Adrenal gland (tissue), 5 donors: ENCODE data around the gene DDR1.

Experiments
- CTCF ChIP-seq, 6 experiments: fragments of 450-650 bp in 4 of 6; fragments of 200-600 bp in 2 of 6; sonication (generic) in 1 of 6; IDR thresholded peaks; 1 replicate in 5 of 6; 2 replicates in 1 of 6; pipeline versions ENCODE4 v1.5.1 to v1.8.0; 2016 to 2021; ENCODE audit warnings: antibody characterized with exemption in 6 of 6, mild to moderate bottlenecking in 2 of 6, moderate library complexity in 1 of 6
- POLR2A ChIP-seq, 2 donors: fragments of 450-650 bp; IDR thresholded peaks; one replicate each; pipeline ENCODE4 v1.6.1; 2017; ENCODE audit warnings: antibody characterized with exemption in 2 of 2, mild to moderate bottlenecking in 2 of 2, moderate library complexity in 1 of 2
- donor health status: DM: no; HTN: no; CAD: no.

GRCh38 chr6:30886897-30887255, 2.6 kb downstream of the DDR1 start:
- TF ChIP-seq CTCF (IDR thresholded peaks at IDR 0.05) (no peak), POLR2A (IDR thresholded peaks at IDR 0.05) (no peak)
